ENCODE results near the gene TCIRG1.
A peak's percentile ranks its signal among the peaks of the same experiment; 100 is the strongest.

The TCIRG1 gene

DNA sequence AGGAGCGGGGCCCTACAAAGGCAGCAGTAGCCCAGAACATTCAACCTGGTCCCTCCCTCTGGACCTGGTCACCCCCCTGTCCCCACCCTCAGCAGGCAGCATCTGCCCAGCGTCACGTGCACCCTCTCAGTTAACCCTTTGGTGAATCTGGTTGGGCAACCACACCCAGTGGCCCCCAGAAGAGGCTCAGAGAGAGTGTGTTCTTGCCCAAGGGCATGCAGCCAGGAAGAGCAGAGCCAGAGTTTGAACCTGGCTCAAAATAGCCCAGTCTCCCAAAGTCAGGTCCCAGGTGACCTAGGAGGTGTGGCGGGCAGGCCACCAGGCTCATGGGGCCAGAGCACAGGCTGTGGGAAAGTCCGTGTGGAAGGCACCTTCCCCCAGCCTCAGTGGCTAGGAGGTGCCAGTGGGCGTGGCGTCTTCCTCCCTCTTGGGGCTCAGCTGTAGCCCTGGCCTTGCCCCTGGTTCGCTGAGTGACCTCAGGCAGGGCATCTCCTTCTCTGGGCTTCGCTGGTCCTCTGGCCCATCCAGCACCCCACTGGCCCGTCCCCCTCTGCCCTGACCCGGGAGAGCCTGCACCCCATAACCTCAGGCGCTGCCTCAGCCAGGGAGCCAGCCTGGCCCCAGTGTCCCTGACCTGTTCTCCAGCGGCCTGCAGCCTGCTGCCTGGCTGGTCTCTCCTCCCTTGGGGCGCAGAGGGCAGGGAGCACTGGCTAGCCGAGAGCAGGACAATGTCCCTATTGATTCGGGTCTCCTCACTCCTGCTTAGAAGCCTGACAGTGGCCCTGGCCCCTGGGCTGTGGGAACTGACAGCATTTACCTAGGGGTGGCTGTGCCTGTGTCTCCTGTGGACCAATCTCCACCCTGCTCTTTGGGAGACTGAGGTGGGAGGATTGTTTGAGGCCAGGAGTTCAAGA lies 21.7 kb upstream of the TCIRG1 start:
- DNase-seq (ENCODE audit: low read depth), result no peak

DNA sequence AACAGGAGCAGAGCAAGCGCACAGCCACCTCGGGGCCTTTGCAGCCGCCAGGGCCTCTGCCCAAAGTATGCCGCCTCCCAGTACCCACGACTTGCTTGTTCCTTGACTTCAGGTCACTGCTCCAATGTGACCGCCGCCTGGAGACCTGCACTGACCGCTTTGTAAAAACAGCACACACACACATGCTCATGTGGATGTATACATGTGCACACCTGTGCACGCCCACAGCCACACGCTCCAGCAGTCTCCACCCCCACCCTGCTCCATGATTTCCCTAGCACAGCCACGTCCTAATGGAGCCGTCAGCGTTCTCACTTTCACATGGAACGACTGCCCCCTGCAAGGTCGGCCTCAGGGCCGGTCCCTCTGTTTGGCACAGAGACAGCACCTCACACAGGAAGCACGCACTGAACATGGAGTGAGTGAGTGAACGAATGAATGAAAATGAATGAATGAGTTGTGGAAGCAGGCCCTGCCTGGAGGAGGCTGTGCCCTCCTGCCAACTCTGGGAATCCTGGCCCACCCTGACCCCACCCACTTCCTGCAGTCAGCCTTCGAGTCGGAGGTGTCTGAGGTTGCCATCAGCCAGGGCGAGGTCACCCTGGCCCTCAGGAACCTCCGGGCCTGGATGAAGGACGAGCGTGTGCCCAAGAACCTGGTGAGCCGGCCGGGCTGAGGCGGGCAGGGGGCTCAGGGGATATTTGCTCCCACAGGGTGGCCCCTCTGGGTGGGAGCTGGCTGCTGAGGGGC lies 20.7 kb upstream of the TCIRG1 start:
- no peak for DNase-seq (ENCODE audit: low read depth)

DNA sequence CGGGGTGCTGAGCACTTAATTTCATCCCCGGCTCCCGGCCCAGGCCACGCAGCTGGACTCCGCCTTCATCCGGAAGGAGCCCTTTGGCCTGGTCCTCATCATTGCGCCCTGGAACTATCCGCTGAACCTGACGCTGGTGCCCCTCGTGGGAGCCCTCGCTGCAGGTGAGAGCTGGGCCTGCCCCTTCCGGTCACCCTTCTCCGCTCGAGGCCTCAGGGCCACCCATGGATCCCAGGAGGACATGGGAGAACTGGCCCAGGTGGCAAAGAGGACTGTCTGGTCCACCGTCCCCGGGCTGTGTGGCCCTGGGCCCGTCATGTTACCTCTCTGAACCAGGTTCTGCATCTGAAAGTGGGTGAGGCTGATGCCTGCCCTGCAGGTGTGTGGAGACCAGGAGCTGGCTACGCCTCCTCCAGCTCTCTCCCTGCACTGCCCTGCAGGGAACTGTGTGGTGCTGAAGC lies 20.1 kb upstream of the TCIRG1 start:
- no peak for DNase-seq (ENCODE audit: low read depth)

DNA sequence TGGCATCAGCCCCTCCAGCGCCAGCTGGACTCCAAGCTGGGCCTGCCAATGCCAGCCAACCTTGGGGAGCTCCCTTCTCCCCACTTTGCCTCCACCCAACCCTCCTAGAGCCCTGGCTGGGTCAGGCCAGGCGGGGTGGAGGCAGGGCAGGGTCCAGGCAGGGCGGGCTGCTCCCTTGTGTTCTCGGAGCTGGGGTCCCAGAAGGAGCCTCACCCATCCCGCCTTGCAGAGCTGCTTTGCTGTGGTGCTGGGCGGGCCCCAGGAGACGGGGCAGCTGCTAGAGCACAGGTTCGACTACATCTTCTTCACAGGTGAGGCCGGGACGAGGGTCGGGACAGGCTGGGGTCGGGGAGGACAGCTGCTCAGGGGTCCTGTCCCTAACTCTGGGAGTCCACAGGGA lies 19.3 kb upstream of the TCIRG1 start:
- DNase-seq (ENCODE audit: low read depth), result no peak

DNA sequence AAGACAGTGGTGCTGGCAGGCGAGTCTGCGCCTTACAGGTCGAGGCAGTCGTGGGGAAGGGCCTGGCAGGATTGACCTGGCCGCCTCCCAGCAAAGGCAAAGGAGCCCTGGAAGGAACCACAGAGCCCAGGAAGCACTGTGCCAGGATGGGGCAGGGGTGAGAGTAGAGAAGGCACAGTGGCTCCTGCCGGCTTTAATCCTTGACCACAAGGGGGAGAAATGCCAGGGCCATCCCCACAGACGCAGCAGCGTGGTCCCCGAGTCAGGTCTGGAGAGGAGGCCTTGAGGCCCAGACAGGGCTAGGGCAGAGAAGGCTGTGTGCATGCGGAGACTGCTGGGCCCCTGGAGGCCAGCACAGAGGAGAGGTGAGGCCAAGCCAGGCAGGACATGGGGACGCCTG lies 18.2 kb upstream of the TCIRG1 start:
- DNase-seq (ENCODE audit: low read depth), result no peak

DNA sequence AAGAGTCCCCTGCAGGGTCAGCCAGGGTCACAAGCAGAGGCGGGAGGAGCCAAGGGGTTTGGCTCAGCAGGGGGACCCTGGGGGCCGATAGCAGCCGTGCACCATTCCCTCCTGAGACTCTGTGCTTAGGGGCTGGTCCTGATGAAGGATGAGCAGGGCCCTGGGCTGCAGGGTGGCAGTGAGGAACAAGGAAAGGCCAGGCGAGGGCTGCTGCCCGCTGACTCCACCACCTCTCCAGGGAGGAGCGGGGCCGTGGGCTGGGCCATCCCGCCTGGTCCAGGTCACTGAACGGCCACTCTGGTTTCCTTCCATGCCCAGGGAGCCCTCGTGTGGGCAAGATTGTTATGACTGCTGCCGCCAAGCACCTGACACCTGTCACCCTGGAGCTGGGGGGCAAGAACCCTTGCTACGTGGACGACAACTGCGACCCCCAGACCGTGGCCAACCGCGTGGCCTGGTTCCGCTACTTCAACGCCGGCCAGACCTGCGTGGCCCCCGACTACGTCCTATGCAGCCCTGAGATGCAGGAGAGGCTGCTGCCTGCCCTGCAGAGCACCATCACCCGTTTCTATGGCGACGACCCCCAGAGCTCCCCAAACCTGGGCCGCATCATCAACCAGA lies 17.5 kb upstream of the TCIRG1 start:
- DNase-seq (ENCODE audit: low read depth), result no peak

DNA sequence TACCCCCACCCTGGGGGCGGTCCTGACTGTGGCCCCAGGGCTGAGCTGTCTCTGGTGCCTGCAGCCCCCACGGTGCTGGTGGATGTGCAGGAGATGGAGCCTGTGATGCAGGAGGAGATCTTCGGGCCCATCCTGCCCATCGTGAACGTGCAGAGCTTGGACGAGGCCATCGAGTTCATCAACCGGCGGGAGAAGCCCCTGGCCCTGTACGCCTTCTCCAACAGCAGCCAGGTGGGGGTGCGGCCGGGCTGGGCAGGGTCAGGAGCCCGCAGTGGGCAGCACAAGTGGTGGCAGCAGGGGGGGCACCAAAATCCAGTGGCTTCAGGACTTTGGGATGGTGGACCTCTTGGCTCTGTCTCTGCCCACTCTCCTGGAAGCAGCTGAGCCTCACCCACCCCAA lies 16.3 kb upstream of the TCIRG1 start:
- DNase-seq (ENCODE audit: low read depth), result no peak

DNA sequence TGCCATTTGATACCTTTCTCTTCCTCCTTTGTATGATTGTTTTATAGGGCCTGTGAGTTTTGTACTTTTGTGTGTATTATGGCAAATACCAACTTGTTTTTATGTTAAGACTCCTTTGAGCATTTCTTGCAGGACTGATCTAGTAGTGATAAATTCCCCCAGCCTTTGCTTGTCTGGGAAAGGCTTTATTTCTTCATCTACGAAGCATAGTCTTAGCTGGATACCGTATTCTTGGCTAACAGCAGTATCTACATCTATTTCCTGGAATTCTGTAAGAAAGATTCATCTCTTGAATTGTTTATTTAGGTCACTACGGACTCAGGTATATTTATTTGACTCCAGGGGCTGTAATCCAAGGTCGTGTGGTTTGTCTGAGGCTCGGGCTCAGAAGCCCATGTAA lies 14.3 kb upstream of the TCIRG1 start:
- DNase-seq (ENCODE audit: low read depth), result no peak

DNA sequence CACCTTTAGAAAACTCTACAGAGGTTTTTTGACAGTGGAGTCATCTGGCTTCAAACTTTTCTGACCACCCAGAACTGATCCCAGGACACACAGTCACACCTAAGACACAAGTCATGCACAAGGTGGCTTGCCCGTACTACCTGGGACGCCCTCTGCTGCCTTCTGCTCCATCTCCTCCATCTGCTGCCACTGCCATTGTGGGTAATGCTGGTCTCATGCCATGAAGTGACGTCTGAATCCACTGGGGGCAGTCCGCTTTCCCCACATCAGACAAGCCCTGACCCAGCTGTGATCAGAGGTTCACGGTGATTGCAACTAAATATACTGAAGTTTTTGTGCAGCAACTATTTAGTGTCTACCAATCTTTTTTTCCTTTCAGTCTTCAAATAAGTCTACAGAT lies 13.8 kb upstream of the TCIRG1 start:
- no peak for DNase-seq (ENCODE audit: low read depth)

DNA sequence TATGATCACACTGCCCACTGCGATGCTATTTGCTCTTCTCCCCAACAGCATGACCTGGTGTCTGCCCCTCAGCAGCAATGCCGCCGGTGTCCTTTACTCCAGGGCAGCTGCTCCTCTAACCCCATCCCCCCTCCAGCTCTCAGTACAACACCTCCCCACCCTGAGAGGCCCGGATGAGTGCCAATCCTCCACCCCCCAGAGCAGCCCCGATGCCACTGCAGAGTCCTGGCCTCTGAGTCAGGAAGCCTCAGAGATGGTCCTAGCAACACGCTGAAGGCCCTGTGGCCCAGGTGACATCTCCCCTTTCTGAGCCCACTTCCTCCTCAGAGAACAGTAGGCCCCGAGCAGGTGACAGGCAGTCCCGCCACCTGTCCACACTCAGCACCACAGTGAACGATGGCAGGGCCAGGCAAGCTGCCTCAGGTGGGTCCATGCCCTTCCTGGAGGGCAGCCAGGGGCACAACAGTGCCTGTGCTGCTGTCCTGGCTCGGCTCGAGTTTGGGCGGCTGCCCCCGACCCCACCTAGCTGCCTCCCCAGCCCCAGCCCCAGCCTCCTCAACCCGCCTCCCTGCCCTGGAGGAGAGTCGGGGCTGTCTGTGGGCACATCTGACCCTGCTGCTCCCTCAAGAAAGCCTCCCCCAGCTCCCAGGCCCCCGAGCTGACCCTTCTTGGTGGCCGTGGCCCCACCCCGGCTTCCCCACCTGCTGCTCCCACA lies 12.3 kb upstream of the TCIRG1 start:
- no peak for DNase-seq (ENCODE audit: low read depth)

DNA sequence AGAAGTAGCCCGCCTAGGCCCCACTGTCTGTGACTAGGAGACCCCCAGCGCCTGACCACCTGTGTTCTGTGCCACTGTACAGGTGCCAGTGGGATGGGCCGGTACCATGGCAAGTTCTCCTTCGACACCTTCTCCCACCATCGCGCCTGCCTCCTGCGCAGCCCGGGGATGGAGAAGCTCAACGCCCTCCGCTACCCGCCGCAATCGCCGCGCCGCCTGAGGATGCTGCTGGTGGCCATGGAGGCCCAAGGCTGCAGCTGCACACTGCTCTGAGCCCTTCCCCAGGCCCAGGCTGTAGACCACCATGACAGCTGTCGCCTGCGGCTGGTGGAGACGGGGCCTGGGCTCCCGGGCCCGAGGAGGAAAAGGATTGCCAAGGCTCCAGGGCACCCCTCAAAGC lies 11.2 kb upstream of the TCIRG1 start:
- no peak for DNase-seq (ENCODE audit: low read depth)

DNA sequence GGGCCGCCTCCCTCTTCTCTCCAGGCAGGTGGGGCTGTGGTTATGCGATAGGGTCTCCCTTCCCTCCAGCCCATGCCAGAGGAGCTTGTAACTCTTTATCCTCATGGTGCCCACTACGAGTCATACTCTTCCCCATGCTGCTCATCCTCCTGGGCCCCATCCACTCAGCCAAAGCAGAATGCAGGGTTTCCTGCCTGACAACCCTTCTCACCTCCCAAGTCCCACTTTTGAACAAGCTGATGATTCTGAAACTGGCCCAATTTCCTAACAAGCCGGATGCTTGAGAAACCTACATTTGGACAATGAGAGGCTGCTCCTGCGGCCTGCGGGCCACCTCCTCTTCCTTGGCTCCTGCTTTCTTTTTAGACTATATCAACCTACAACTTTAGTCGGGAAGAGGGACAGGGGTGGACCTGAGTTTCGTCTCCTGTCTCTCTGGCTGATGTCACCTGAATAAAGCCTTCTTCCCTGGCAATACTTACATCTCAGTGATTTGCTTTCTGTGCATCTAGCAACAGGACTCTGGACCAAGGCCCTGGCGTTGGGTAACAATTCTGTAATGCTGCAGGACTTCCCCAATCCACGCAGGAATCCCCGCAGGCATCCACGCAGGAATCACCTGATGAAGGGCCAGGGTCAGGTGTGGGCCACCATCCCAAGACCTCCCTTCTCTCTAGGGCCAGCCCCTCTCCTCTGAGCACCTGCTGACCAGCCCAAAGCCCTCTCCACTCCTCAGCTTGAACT lies 9.9 kb upstream of the TCIRG1 start:
- DNase-seq (ENCODE audit: low read depth), result no peak

DNA sequence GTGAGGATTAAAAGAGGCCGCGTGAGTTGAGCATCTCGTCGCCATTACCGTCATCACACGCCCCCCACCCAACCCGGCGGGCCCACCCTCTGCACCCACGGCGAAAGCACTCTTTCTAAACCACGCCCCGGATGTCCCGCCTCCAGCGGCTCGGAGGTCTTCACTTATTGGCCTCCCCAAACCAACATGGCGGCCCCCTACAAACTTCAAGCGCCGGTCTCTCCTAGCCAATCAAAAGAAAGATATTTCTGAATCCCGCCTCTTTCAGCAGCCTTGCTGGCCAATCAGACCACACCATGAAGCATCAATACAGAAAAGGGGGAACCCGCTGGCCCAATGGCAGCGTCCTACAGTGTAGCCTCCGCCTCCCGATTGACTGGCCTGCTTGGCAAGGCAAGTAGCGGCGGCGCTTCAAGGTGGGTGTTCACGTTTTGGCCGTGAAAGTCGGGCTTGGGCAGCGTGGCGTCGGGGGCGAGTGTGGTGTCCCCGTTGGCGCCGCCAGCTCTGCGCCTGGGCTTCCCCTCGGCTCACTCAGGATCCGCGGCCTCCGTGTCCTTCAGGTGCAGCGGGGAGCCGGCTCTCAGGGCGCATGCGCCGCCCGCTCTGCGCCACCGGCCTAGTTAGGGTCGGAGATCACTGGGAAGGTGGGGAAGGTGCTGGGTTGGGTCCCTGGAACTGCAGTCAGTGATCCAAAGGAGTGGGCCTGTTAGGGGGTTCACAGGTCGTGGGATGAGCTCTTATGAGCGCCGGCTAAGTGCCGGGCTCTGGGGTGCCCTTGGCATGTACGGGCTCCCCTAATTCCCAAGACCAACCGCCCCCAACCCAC lies 8.3 kb upstream of the TCIRG1 start, which contains the start of gene NDUFS8:
TSS of gene NDUFS8 (plus strand) at position 364 of the 826 bp plus-strand sequence. CDS start 1,471 bp downstream, outside the sequence.
- DNase-seq (ENCODE audit: low read depth), result peak; percentile 94

DNA sequence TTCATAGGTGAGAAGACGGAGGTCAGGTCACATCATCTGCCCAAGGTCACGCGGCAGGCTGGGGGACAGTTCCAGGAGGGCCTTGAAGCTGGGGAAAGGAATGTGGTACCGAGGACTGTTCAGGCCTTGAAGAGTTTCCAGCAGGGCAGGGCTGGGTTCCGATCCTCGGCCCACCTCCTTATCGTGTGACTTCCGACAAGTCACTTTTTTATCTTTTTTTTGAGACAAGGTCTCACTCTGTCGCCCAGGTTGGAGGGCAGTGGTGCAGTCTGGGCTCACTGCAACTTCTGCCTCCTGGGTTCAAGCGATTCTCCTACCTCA lies 7.7 kb upstream of the TCIRG1 start:
- DNase-seq (ENCODE audit: low read depth), result peak; percentile 16

DNA sequence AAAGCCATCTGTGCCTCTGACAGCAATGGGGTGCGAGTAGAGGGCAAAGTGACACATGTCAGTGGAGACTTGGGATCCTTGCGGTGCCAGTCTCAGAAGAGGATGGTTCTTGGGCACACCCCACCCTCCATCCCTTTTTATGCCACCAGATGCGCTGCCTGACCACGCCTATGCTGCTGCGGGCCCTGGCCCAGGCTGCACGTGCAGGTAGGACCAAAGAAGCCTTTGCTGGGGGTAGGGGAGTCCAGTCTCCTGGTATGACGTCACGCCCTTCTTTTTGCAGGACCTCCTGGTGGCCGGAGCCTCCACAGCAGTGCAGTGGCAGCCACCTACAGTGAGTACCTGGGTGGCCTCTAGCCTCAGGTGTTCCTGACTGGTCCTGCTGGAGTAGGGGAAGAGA lies 6.8 kb upstream of the TCIRG1 start:
- DNase-seq (ENCODE audit: low read depth), result no peak

DNA sequence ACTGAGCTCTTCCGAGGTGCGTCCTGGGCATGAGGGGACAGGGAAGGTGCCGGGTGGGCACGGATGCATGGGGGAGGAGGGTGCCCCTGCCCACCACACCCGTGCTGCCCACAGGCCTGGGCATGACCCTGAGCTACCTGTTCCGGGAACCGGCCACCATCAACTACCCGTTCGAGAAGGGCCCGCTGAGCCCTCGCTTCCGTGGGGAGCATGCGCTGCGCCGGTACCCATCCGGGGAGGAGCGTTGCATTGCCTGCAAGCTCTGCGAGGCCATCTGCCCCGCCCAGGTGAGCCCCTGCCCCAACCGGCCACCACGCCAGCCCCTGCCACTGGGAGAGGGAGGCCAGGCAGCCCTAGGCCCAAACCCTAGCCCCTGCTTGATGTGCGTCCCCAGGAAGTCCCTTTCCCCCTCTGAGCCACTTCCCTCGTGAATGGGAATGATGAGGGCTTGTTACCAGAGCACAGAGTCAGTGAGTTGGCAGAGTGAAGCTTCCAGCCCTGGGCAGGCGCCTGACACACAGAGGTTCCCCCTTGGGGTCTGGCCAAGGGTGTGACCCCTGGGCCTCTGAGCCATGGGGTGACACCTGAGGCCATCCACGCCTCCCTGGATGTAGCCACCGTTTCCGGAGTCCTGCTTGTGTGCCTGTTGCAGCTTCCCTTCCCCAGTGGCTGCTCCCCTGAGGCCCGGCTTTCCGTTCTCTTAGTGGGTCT lies 5.7 kb upstream of the TCIRG1 start:
- DNase-seq (ENCODE audit: low read depth), result no peak

DNA sequence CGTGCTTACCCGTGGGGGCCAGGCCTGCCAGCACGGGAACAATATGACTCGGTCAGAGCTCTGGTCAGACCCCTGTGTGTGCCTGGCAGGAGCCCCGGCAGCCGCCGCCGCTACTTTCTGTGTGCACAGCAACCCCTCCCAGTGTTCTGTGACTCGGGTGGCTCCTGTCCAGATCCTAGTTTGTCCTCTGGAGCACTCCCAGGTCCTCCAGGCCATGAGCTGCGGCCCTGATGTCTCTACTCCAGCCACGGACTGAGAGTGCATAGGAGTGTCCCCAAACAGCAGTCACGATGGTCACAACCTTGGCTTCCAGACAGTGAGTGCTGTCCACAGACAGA lies 5.1 kb upstream of the TCIRG1 start:
- no peak for DNase-seq (ENCODE audit: low read depth)

DNA sequence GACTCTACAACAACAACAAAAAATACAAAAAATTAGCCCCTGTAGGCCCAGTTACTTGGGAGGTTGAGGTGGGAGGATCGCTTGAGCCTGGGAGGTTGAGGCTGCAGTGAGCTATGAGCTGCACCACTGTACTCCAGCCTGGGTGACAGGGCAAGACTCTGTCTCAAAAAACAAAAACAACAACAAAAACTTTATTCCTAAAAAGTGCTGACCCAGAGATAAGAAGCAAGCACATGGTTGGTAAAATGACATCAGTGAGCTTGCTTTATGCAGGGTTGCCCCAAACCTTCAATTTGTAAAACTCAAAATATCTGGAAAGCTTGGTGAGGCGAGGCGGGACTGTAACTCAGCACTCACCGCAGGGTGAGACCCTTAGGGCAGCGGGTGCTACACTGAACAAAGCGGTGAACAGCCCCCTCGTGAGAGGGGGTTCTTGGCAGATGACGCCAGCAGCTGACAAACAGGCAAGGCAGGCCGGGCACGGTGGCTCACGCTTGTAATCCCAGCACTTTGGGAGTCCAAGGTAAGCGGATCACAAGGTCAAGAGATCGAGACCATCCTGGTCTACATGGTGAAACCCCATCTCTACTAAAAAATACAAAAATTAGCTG lies 3.5 kb upstream of the TCIRG1 start:
- DNase-seq (ENCODE audit: low read depth), result no peak

DNA sequence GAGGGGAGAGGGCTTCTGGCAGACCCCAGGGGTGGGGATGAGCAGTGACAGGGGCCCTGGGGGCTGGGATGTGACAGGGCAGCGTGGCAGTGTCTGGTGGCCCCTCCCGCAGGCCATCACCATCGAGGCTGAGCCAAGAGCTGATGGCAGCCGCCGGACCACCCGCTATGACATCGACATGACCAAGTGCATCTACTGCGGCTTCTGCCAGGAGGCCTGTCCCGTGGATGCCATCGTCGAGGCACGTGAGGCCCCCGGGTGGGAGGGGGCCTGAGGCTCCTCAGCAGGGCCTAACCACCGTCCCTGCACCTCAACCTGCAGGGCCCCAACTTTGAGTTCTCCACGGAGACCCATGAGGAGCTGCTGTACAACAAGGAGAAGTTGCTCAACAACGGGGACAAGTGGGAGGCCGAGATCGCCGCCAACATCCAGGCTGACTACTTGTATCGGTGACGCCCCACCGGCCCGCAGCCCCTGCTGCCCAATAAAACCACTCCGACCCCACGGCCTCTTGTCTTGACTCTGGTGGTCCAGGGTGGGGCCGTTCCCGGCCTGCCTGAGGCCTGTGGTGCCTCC lies 2.6 kb upstream of the TCIRG1 start:
- DNase-seq (ENCODE audit: low read depth), result no peak

Measured in activated T-cell treated with anti-CD3 and anti-CD28 coated beads for 1 hour (primary cell).